Activated CD4-positive, alpha-beta memory T cell treated with anti-CD3 and anti-CD28 coated beads, Interleukin-2, amount 10 ng/mL, durations not matched to agents 7 days and 5 days (primary cell): ENCODE measurements around the gene SFXN5. TPM values are rescaled to one million over a fixed set of nuclear protein-coding genes. Genes with fewer than 3 reads are reported as not detected.

Experiments used
- CTCF ChIA-PET: fragments of 350-600 bp; sonication (Branson Sonifier 250); formaldehyde crosslinking; loops from one replicate; lab custom pipeline; 2021; ENCODE audit warnings: antibody characterized with exemption, inconsistent platforms; lab: Charles Lee
- POLR2A ChIA-PET: fragments of 350-600 bp; sonication (Branson Sonifier 250); formaldehyde crosslinking; loops from one replicate; lab custom pipeline; 2021; ENCODE audit warnings: antibody characterized with exemption; lab: Charles Lee
- DNase-seq: peaks from one replicate; pipeline ENCODE4 v3.0.0-alpha.2; 2020
- H3K27ac Mint-ChIP-seq: one replicate; pipeline ENCODE4 v1.8.0; 2021; ENCODE audit warnings: mild to moderate bottlenecking, mixed read lengths
- H3K27me3 Mint-ChIP-seq: one replicate; pipeline ENCODE4 v1.8.0; 2021; ENCODE audit warnings: mixed read lengths
- H3K36me3 Mint-ChIP-seq: one replicate; pipeline ENCODE4 v1.8.0; 2021; ENCODE audit warnings: low read depth, mixed read lengths
- H3K4me1 Mint-ChIP-seq: one replicate; pipeline ENCODE4 v1.8.0; 2021; ENCODE audit warnings: mixed read lengths
- H3K4me3 Mint-ChIP-seq: one replicate; pipeline ENCODE4 v1.8.0; 2021; ENCODE audit warnings: mild to moderate bottlenecking, mixed read lengths
- H3K9me3 Mint-ChIP-seq: one replicate; pipeline ENCODE4 v1.8.0; 2021; ENCODE audit warnings: mixed read lengths
- total RNA-seq, 2 experiments: library from RNA; stranded (reverse); gene quantifications; one replicate each; pipeline ENCODE4 v1.2.3, GENCODE V29; 2021

Gene SFXN5
- total RNA-seq, 2 experiments from 2014 or later, result 4.3 to 6.1 TPM

DNA sequence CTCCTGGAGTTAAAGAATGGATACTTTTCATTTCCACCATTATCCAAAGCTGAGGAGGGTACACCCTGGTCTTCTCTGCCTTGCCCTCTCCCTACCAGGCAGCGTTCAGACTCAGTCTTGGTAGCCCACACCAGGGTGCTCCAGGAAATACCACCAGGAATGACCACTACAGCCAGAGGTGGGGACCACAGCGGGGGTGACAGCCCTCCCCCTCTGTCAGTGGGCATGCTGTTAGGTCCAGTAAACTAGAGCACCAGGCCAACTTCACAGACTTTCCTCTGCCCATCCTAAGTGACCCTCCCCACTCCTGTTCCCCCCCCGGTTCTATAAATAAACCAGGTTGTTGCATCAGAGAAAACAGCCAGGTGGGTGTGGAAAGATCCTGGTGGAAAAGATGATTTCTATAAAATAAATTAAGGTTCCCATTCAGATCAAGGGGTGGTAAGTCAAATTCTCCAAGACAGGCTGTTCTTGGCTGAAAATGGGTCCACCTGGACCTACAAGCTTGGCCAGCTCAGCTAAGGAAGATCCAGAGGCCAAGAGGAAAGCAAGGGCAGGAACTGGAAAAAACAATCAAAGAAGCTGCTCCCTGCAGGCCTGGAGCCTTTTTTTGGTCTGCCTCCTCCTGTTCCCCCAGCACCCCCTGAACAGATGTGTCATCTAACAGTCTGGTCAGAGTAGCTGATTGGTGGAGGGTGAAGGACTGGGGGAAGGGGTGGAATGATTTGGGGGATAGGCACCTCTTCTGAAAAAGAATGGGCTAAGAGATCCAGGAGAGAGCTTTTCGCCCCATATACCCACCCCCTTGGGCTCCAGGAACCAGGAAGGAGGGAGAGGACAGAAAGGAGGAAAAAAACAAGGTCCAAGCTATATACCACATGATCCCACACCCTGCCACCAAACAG lies 38.9 kb upstream of the SFXN5 start:
- H3K27me3 Mint-ChIP-seq, result peaks cover 3% of the 10 kb centered on the region
- peaks cover 4% of the 10 kb centered on the region for H3K36me3 Mint-ChIP-seq
- POLR2A ChIA-PET, result interaction anchor here (1.0 to 1.7 kb wide), 2 partner anchors 7 to 24 kb away, joined by 3 to 4 read pairs; no protein-coding TSS in a partner anchor
- H3K9me3 Mint-ChIP-seq, result no peaks in the 10 kb centered on the region
- no peak for DNase-seq
- CTCF ChIA-PET, result interaction anchor here (0.9 to 1.4 kb wide), 2 partner anchors 51 to 68 kb away, joined by 3 to 4 read pairs; no protein-coding TSS in a partner anchor
- peak overlapping the region; percentile 87 for H3K4me3 Mint-ChIP-seq
- peak overlapping the region; percentile 66 for H3K27ac Mint-ChIP-seq
- H3K4me1 Mint-ChIP-seq, result peaks cover 64% of the 10 kb centered on the region

DNA sequence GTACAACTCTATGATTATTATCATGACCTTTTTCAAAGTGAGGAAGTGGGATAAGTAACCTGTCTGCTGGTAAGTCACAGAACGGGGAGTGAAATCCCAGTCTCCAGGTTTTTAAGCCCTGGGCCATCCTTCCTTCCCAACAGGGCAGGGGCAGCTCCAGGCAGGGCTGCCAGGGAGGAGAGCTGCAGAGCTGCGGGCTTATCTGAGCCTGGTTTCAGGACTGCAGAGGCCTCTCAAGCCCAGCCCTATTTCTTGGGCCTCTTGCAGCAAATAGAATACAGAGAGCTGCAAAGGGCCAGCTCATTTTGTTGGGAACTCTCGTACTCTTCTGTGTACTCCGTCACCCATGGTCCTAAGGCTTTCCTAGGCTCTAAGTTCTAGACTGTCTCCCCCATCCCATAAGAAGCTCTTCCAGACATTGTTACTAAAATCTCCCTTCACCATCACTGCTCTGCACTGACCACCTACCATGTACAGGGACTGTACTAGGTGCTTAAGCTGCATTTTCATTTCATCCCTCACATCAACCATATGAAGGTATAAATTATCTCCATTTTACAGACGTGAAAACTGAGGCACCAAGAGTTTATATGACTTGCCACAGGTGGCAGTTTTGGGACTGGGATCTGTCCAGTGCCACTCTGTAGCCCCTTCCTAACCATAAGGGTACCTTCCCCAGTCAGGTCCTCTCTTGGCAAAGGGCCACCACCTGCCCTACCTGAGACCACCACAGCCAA lies 38.1 kb upstream of the SFXN5 start:
- Mint-ChIP-seq H3K9me3 (no peaks in the 10 kb centered on the region), H3K4me1 (peaks cover 68% of the 10 kb centered on the region), H3K27ac (peak overlapping the region; percentile 5), H3K27me3 (peaks cover 3% of the 10 kb centered on the region), H3K4me3 (no peak overlapping the region), H3K36me3 (peaks cover 4% of the 10 kb centered on the region)
- POLR2A ChIA-PET, result interaction anchor here (0.9 to 1.7 kb wide), 3 partner anchors 24 to 125 kb away, joined by 3 to 4 read pairs (median 3); partner anchors contain the start of genes CCT7 and SFXN5
- CTCF ChIA-PET, result interaction anchor here (0.9 to 1.4 kb wide), 2 partner anchors 52 to 68 kb away, joined by 3 to 4 read pairs; no protein-coding TSS in a partner anchor
- DNase-seq, result no peak

DNA sequence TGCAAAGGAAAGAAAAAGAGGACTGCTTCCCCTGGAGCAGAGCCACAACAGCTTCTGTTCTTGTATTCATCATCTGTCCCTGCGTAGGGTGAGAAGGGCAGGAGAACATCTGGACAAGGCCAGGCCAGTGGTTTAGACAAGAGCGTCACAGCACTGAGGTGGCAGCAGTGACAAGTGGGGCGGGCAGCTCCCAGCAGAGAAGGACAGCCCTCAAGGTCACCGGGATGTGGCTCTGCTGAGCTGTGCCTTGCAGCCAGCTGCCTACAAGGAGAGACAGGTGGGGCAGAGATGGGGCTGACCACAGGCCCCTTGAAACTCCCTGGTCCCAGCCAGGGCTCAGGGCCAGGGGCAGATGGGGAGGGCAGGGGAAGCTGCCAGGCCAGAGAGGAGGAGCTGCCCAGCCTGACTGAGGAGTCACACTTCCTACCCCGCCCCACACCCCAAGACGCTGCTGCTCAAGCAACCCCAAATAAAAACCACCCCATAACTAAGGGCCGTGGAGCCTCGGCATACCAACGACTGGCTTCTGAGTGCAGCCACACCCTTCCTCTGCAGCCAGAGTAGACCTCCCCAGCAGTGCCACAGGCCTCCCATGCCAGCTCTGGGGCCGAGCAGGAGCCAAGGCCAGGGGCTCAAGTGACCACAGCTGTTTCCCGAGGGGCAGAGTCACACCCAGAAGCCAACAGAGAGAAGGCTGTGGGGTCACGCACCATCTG lies 35.9 kb upstream of the SFXN5 start:
- POLR2A ChIA-PET, result interaction anchor here (0.9 to 1.2 kb wide), 2 partner anchors 9 to 12 kb away, joined by 3 read pairs; no protein-coding TSS in a partner anchor
- peak overlapping the region; percentile 78 for H3K27ac Mint-ChIP-seq
- peaks cover 80% of the 10 kb centered on the region for H3K4me1 Mint-ChIP-seq
- H3K27me3 Mint-ChIP-seq, result peaks cover 3% of the 10 kb centered on the region
- CTCF ChIA-PET, result interaction anchor here (1.3 kb wide), 1 partner anchor 49 kb away, joined by 4 read pairs; no protein-coding TSS in a partner anchor
- peaks cover 4% of the 10 kb centered on the region for H3K36me3 Mint-ChIP-seq
- H3K9me3 Mint-ChIP-seq, result no peaks in the 10 kb centered on the region
- peak overlapping the region; percentile 14 for H3K4me3 Mint-ChIP-seq
- DNase-seq, result peak; percentile 69

DNA sequence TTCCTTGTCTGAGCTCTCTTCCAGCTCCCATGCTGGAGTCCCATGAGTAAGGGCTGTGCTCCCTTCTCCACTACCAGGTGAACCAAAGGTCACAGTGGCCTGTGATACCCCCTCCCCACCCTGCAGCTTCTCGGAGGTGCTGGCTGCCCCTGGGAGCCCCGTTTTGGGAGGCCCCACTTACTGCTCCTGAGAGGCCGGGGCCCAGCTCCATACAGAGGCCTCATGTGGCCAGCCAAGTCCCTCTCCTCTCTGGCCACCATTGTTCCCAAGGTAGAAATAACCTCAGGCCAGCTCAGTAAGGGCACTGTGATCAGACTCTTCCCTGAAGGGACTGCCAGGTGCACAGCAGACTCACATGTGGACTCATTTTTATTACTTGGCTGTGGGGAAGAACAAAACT lies 35.3 kb upstream of the SFXN5 start:
- H3K27me3 Mint-ChIP-seq, result peaks cover 3% of the 10 kb centered on the region

DNA sequence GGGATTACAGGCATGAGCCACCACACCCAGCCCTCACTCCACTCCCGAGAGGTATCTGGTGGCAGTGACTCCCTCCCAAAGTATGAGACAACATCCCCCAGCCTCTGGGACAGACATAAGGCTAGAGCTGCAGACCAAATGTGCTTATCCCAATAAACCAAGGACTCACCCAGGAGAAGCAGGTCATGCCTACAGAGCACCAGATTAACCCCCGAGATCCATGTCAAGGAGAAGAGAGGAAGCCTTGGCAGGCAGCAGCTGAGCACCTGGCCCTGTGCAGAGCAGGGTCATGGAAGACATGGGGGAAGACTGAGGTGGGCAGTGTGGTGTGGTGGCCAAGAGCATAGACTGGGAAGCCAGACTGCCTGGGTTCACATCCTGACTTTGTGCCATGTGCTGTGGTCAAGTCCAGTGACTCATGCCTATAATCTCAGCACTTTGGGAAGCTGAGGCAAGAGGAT lies 34.0 kb upstream of the SFXN5 start:
- Mint-ChIP-seq H3K4me1 (peaks cover 79% of the 10 kb centered on the region), H3K9me3 (no peaks in the 10 kb centered on the region), H3K27ac (no peak overlapping the region), H3K27me3 (peaks cover 1% of the 10 kb centered on the region), H3K36me3 (peaks cover 2% of the 10 kb centered on the region), H3K4me3 (no peak overlapping the region)
- ChIA-PET POLR2A (no interaction called here), CTCF (no interaction called here)
- no peak for DNase-seq

More for the DNA sequence above, 35.3 kb upstream of the SFXN5 start:
- Mint-ChIP-seq H3K27ac (peak overlapping the region; percentile 78), H3K4me1 (peaks cover 81% of the 10 kb centered on the region), H3K36me3 (peaks cover 4% of the 10 kb centered on the region), H3K9me3 (no peaks in the 10 kb centered on the region), H3K4me3 (peak overlapping the region; percentile 14)
- CTCF ChIA-PET, result interaction anchor here (1.3 kb wide), 1 partner anchor 50 kb away, joined by 4 read pairs; no protein-coding TSS in a partner anchor
- POLR2A ChIA-PET, result interaction anchor here (0.9 to 1.2 kb wide), 2 partner anchors 10 to 11 kb away, joined by 3 read pairs; no protein-coding TSS in a partner anchor
- DNase-seq, result no peak

DNA sequence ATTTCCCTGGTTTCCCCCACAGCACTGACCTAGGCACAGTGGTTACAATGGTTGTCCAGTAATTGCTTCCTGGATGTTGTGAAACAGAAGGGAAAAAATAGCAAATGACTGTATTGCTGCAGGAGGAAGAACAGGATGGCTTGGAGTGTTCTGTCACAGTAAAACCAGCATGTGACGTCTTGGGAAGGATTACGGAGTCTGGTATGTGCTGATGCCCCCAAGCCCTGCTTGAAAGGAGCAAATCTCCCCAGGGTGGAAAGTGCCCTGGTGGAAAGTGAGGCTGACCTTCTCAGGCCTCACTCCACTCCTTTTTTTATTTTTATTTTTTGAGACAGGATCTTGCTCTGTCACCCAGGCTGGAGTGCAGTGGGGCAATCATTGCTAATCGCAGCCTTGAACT lies 33.4 kb upstream of the SFXN5 start:
- Mint-ChIP-seq H3K9me3 (no peaks in the 10 kb centered on the region), H3K4me3 (no peak overlapping the region), H3K27ac (no peak overlapping the region), H3K36me3 (peaks cover 2% of the 10 kb centered on the region), H3K4me1 (peaks cover 78% of the 10 kb centered on the region), H3K27me3 (no peaks in the 10 kb centered on the region)
- POLR2A ChIA-PET, result no interaction called here
- CTCF ChIA-PET, result interaction anchor here (1.0 kb wide), 1 partner anchor 212 kb away, joined by 4 read pairs; no protein-coding TSS in a partner anchor
- no peak for DNase-seq

DNA sequence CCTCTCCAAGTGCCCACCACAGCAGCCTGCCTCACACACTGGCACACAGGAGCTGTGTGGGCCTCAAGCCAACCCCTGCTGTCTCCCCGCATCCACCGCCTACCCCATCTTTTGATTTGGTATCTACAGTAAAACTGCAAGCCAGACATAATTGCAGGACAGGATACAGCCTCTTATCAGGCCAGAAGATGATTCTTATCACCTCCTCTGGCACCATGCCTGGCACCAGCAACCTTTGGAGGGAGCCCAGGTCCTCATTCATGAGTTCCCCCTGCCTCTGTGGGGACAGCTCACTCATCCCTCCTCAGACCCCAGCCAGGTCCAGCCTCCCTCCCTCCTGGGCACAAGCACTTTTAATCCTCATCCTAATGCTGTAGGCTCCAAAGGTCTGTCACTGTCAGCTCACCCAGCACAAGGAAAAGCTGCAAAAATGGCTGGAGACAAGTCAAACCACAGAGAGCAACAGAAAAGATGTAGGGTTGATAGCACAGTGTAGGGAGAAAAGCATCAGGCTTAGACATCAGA lies 31.6 kb upstream of the SFXN5 start:
- Mint-ChIP-seq H3K4me1 (peaks cover 64% of the 10 kb centered on the region), H3K27ac (peak overlapping the region; percentile 51), H3K27me3 (no peaks in the 10 kb centered on the region), H3K4me3 (no peak overlapping the region), H3K9me3 (no peaks in the 10 kb centered on the region), H3K36me3 (peaks cover 2% of the 10 kb centered on the region)
- CTCF ChIA-PET, result no interaction called here
- no peak for DNase-seq
- POLR2A ChIA-PET, result interaction anchor here (1.3 kb wide), 1 partner anchor 8 kb away, joined by 3 read pairs; no protein-coding TSS in a partner anchor

DNA sequence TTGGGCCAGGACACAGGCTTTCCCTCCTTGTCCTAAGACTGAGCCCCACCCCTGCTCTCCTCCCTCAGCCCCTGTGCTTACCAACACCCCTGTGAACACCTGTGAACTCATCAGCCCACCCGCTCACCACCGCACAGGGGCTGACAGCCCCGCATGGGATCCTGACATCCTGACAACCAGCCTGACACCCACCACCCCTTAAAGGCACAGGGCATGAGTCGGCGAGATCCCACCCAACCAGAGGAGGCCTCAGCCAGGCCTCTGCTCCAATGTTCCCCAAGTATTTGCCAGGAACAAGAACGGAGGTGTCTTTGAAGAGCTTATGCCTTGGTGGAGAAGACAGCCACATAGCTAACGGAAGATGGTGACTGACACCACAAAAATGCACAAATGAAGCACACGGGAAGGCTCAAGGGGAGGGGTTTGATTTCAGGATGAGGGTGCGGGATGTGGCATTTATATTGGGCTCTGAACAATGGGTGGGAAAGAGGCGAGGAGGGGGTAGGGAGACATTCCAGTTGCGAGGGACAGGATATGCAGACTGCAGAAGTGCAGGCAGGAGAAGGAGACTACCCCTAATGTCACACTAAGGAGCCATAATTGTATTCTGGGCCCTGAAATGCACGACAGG lies 30.2 kb upstream of the SFXN5 start:
- no peak overlapping the region for H3K4me3 Mint-ChIP-seq
- ChIA-PET POLR2A (no interaction called here), CTCF (no interaction called here)
- DNase-seq, result no peak
- H3K9me3 Mint-ChIP-seq, result no peaks in the 10 kb centered on the region
- peaks cover 2% of the 10 kb centered on the region for H3K36me3 Mint-ChIP-seq
- H3K4me1 Mint-ChIP-seq, result peaks cover 51% of the 10 kb centered on the region
- H3K27ac Mint-ChIP-seq, result no peak overlapping the region
- peaks cover 1% of the 10 kb centered on the region for H3K27me3 Mint-ChIP-seq

DNA sequence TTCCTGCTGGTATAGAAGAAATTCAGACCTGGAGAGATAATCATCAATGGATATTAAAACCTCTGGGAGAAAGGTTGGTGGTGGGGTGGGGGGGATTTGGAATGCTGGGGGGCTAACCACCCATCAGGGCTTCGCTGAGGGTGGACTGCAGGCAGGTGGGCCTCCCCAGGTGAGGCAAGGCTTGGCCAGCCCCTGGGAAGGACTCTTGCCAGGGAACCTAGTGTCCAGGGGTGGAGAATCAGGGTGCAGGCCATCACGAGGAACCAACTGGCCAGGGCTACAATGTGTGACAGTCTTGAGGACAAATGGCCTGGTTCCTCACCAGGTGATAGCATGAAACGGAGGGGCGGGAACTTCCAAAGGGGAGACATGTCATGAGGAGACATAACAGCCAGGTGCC lies 29.4 kb upstream of the SFXN5 start:
- ChIA-PET POLR2A (no interaction called here), CTCF (interaction anchor here (2.3 kb wide), 1 partner anchor 76 kb away, joined by 6 read pairs; no protein-coding TSS in a partner anchor)
- H3K36me3 Mint-ChIP-seq, result peaks cover 2% of the 10 kb centered on the region

DNA sequence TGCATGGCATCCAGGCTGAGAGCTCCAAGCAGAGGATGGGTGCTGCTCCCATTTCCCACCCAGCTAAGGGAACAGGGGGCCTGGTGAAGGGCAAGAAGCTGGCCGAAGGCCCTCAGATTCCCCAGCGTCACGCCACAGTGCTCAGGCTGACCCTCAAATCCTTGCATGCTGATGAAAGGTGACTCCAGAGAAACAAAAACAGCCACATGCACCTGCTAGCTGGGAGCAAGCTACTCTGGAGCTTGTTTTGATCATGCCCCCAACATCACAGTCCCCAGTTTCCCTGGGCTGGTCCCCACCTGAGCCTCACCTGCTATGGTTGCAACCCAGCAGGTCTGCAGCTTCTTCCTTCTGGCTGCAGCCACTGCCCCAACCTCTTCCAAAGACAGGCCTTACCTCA lies 28.0 kb upstream of the SFXN5 start:
- H3K27me3 Mint-ChIP-seq, result peaks cover 1% of the 10 kb centered on the region
- no peak overlapping the region for H3K27ac Mint-ChIP-seq
- no peaks in the 10 kb centered on the region for H3K36me3 Mint-ChIP-seq
- DNase-seq, result no peak
- ChIA-PET CTCF (interaction anchor here (0.7 to 2.3 kb wide), 4 partner anchors 13 to 92 kb away, joined by 3 to 6 read pairs (median 4); no protein-coding TSS in a partner anchor), POLR2A (interaction anchor here (0.8 to 1.2 kb wide), 3 partner anchors 10 to 28 kb away, joined by 3 to 5 read pairs (median 3); partner anchors contain the start of genes RAB11FIP5 and SFXN5)
- H3K4me1 Mint-ChIP-seq, result peaks cover 34% of the 10 kb centered on the region
- H3K4me3 Mint-ChIP-seq, result no peak overlapping the region
- no peaks in the 10 kb centered on the region for H3K9me3 Mint-ChIP-seq

More for the DNA sequence above, 29.4 kb upstream of the SFXN5 start:
- Mint-ChIP-seq H3K27me3 (peaks cover 1% of the 10 kb centered on the region), H3K9me3 (no peaks in the 10 kb centered on the region), H3K4me1 (peaks cover 45% of the 10 kb centered on the region), H3K27ac (no peak overlapping the region), H3K4me3 (no peak overlapping the region)
- DNase-seq, result no peak

DNA sequence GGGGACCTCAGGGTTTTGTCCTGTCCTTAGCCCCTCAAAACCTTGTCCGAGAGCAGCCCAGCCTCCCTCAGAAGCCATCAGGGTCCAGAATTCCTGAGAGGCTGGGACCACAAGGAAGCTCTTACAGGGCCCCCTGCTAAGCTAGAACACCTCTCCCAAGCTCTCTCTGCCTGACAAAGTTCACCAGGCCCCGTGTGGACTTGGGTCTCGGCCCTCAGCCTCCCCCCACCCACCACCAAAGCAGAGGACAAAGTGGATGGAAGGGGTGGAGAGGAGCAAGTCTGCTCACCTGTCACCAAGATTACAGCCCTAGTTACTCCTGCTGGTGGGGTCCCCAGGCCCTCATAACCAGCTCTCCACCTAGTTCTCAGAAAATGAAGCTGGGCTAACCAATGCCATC lies 24.4 kb upstream of the SFXN5 start:
- POLR2A ChIA-PET, result no interaction called here
- H3K36me3 Mint-ChIP-seq, result no peaks in the 10 kb centered on the region
- peaks cover 1% of the 10 kb centered on the region for H3K27me3 Mint-ChIP-seq
- DNase-seq, result no peak
- H3K4me1 Mint-ChIP-seq, result peaks cover 9% of the 10 kb centered on the region
- no peak overlapping the region for H3K4me3 Mint-ChIP-seq
- no peaks in the 10 kb centered on the region for H3K9me3 Mint-ChIP-seq
- no peak overlapping the region for H3K27ac Mint-ChIP-seq
- CTCF ChIA-PET, result interaction anchor here (1.8 to 2.6 kb wide), 2 partner anchors 11 to 117 kb away, joined by 4 to 9 read pairs; no protein-coding TSS in a partner anchor
